Astrocyte of the hippocampus (primary cell): ENCODE results near the gene FBXL16.
"Not testable (repeated sequence)": the region's sequence is repeated elsewhere in the genome, so short reads cannot be mapped to it uniquely, and the experiment has no call there.

ENCODE experiments used
- DNase-seq: peaks from one replicate; pipeline ENCODE4 v3.0.0; 2011; ENCODE audit warnings: low read depth, low spot score

FBXL16 gene

DNA sequence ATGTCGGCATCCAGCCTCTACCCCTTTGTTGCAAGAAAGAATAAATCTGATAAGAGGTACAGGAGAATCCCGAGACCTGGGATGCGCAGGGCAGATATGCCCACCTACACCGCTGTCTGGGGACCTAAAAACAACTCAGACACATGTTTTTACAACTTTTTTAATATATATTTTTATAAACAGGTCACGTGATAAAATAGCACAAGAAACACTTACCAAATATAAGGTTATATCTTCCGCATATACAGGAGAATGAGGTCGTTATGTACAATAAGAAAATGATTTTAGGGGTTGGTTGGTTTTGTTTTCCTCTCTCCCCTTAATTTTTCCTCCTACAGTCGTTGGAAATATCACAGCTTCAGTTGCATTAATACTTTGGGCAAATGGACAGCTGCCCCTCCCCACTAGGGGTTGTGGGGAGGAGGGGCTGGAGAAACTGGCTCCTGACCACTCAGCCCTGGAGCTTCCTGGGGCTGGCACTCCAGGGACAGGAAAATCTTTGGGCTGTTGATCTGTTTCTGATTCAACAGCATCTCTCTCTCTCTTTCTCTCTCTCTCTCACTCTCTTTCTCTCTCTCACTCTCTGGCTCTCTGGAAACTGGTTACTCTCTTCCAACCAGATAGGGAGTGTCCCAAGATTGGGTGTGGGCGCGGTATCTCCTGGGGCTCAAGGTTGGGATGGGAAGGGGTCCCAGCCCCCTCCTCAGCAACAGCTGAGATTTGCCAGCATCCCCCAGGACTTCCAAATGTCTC lies 13.1 kb downstream of the FBXL16 start:
- no peak for DNase-seq

DNA sequence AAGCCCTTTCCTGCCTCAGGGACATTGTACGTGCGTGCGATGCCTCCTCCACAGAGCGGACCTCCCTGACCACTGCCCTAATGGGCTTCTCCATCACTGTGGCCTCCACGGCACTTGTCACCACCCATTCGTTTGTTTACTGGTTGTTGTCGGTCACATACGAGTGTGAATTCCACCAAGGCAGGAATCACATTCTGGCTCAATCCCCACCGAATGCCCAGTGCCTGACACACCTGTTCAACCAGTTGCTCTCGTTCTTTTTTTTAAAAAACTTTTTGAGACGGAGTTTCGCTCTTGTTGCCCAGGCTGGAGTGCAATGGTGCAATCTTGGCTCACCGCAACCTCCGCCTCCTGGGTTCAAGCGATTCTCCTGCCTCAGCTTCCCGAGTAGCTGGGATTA lies 14.4 kb downstream of the FBXL16 start:
- not testable (repeated sequence) for DNase-seq

DNA sequence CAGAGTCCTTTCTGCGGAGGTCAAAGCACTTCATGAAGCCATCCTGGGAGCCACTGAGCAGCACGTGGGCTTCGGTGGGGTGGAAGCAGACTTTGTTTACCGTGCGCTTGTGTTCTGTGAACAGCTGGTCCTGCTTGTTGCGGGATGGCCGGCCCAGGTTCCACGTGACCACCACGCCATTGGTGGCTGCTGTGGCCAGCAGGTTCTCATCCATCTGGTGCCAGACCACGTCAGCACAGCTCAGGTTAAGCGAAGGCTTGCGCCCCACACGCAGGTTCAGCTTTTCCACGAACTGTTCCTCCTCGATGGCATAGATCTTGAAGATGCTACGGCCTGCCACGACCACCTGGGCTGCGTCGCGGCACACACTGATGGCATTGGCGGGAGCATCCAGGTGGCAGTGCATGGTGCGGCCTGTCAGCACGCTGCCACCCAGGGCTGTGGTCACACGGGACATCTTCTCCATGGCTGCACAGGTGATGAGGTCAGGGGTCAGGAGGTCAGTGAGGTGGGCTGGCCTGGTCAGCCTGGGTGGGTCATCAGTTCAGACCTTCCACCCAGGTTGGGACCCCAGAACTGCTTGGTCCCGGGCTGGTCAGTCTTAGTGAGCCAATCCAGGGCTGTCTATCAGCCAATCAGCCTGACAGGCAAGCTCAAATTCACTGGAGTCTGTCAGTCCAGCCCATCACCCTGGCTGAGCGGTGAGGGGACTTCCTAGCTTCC lies 16.3 kb downstream of the FBXL16 start:
- no peak for DNase-seq

DNA sequence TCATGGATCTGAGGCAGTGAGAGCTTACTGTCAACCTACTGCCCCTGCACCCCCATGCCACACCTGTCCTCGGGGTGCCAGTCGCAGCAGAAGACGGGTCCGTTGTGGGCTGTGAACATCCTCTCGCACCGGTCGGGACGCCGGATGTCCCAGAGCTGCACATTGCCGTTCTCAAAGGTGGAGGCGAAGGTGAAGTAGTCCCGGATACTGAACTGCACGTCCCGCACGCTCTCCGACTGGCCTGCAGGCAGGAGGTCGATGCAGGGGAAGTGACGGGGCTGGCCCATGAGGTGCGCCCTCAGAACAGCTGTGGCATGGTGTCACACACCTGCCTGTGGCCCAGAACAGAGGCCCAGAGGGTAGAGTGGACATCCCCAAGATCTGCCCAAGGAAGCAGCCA lies 18.1 kb downstream of the FBXL16 start:
- no peak for DNase-seq

DNA sequence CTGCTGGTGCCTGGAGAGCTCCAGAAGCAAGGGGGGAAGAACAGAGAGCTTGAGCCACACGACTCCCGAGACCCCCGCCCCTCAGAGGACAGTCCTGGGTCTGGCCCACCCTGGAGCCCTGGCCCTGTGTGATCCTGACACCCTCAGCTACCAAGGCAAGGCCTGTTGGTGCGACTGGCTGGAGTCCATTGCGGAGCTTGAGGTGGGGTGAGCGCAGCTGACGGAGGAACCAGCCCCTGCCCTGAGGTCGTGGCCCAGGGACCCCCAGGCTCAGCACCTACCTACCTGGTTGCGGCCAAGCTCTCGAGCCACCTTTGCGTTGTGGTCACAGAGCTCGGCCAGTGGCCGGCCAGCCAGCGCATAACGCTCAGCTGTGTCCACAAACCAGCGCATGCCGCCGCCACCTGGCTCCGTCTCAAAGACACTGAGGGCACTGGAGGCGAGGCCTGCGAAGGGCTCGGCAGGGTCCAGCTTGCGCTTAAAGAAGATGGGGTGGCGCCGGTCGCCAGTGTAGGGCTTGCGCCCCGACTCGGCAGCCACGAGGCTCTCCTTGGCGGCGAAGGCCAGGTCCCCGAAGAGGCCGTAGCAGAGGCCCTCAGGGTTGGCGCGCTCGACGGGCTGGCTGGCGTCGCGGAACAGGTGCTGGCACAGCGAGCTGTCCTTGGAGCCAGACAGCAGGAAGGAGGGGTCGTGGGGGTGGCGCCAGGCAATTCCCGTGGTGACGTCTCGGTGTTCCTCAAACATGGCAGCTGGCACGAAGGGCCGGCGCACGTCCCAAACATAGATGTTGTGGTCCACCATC lies 18.9 kb downstream of the FBXL16 start:
- no peak for DNase-seq

DNA sequence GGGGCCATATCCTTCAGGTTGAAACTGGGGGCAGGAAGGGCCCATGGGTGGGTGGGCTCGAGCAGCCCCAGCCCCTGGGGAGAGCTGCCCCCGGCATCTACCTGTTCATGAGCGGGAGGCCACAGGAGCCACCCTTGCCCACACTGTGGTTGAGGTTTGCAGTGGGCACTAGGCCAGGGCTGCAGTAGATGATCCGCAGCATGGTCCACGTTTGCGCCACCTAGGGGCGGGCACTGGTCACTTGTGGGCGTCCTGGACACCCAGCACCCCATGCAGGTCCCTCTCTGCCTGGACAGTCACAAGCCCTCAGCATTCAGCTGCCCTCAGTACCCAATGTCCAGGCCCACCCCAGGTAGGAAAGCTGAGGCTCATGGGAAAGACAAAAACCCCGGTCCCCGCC lies 19.6 kb downstream of the FBXL16 start:
- peak; percentile 61 for DNase-seq

DNA sequence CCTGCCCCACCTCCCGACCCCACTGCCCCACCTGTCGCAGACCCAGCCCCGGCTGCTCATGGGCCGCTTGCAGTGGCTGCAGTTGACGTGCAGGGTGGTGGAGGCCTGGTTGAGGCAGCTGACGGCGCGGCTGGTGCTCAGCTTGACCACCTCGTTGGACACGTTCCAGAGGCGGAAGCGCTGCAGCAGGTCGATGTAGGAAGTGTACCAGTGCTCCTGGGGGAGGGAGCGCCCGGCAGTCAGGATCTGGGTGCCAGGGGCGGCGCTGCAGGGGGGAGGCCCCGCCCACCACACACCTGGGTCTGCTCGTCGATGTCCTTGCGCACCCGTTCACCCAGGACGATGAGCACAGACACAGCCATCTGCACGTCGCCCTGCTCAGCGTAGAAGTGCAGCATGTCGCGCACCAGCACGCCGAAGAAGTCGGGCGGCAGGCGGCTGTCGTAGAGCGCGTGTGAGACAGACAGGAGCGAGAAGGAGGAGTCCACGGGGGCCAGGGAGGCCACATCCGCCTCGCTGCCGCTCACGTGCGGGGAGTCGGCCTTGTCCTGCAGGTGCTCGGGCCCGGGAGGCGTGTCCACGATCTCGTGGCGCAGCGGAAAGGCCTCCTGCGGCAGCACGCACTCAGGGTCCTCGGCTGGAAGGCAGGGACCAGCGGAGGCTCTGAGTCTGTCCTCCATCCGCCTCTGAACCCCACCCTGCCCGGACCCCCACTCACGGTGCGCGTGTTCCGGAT lies 20.5 kb downstream of the FBXL16 start:
- no peak for DNase-seq

DNA sequence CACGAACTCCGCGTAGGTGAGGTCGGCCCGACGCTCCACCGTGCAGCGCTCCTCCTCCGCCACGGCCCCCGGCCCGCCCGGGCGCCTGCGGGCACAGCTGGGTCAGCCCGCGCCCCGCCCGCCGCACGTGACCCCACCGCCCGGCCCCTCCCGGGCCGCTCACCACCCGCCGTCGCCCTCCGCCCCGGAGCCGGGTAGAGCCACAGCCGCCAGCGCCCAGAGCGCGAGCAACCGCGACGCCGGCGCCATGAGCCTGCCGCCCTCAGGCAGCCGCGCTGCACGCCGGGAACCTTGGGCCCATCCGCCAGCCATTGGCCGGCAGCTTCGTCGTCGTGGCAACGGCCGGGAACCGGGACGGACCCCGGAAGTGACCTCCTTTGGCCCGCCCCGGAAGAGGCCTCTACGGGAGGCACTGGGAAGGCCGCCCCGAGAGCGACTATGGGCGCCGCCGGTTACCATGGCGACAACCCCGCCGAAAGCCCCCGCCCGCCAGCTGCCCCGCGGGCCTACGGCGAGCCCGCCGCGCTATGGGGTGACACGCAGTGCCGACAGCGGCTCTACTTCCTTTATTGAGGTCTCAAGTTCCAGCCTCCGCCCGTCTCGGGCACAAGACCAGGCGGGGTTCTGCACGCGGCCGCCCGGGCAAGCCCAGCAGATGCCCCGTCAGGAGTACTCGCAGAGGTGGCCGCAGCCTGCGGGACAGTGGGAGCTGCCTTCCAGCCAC lies 21.4 kb downstream of the FBXL16 start, which contains the start of gene JMJD8:
Gene JMJD8 (minus strand): TSS at position 264 of the 724 bp plus-strand sequence. CDS start 15 bp downstream, at position 249.
- DNase-seq, result peak; percentile 99

DNA sequence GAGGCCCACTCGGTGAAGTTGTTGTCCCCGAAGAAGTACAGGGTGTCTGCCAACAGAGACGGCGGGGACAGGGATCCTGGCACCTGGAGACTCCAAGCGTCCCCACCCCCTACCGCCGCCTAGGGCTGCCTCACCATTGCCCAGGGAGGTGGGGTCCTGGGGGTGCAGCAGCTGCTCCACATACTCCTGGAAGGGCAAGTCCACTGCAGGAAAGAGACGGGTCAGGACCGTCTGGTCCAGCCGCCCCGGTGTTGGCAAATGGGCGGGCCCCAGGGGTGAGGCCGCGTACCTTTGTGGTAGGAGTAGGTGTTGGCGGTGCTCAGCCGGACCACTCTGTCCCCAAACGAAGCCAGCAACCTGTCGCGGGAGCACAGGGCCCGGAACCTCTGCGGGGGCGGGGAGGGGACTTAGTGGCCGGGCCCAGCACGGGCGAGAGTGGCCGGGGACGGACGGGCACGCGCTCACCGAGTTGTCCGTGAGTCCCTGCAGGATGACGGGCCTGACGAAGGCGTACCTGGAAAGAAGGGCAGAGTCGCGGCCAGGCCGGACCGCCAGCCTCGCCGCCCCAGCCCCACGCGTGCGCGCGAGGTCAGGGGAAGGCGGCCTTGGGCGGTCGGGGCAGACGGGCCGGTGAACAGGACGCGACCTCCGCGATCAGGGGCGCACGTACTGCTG lies 22.1 kb downstream of the FBXL16 start:
- no peak for DNase-seq

DNA sequence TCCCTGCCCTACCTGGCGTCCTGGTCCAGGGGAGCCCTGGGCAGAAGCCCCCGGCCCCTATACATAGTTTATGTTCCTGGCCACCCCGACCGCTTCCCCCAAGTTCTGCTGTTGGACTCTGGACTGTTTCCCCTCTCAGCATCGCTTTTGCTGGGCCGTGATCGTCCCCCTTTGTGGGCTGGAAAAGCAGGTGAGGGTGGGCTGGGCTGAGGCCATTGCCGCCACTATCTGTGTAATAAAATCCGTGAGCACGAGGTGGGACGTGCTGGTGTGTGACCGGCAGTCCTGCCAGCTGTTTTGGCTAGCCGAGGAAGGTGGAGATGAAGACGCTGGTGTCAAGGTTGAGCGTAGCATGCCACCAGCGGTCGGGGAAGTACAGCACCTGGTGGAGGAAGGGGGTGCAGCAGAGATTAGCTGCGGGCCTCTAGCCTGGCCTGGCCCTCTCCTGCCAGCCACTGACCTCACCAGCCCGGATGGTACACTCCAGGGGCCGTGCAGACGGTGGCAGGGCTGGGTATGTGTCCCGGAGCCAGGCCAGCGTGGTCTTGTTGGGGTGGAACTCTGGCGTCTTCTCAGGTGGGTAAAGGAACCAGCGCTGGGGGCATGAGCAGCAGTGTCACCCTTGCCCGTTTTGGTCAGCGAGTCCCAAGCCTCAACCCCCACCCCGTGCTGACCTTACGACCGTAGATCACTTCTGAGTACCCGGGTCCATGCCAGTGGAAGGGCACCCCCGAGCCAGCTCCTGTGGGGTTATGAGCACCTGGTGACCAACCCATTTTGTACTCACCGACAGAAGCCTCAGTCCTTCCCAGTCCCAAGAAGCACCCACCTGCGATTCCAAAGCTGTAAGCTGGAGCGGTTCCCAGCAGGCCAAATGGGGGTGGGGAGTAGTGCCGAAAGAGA lies 22.9 kb downstream of the FBXL16 start:
- DNase-seq, result no peak

DNA sequence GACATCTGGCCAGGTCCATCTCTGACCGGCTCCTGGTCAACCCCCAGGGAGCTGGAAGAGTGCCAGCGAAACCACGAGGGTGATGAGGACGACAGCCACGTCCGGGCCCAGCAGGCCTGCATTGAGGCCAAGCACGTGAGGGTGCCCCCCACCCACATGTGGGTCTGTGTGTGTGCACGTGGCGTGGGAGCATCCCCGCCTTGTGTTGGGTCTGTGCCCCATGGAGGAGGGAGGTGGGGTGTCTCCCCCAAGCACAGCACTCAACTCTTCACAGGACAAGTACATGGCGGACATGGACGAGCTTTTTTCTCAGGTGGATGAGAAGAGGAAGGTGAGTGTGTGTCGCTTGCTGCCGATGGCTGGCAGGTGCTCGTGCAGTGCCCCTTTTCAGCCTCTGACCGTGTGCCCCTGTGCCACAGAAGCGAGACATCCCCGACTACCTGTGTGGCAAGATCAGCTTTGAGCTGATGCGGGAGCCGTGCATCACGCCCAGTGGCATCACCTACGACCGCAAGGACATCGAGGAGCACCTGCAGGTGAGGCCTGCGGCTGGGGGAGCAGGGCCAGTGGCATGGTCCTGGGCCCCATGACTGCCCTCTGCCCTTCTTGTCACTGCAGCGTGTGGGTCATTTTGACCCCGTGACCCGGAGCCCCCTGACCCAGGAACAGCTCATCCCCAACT lies 23.7 kb downstream of the FBXL16 start:
- no peak for DNase-seq

DNA sequence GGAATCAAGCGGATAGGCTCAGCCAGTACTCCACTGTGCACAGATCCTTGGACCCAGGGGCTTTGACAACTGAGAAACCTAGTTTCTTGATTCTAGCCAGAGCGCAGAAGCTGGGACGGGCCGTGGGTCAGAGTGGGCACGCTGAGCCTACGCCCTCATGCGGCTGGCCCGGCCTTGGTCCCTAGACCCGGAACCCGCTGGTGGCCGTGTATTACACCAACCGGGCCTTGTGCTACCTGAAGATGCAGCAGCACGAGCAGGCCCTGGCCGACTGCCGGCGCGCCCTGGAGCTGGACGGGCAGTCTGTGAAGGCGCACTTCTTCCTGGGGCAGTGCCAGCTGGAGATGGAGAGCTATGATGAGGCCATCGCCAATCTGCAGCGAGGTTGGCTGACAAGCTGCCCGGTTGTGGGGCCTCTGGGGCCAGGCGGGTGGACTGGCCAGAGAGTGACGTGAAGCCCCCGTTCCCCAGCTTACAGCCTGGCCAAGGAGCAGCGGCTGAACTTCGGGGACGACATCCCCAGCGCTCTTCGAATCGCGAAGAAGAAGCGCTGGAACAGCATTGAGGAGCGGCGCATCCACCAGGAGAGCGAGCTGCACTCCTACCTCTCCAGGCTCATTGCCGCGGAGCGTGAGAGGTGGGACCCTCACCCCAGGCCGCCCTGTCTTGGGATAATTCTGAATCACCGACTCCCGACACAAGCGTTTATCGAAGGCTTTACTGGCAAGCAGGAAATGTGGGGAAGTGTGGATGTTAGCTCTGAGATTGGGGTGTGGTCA lies 24.4 kb downstream of the FBXL16 start:
- peak; percentile 62 for DNase-seq

DNA sequence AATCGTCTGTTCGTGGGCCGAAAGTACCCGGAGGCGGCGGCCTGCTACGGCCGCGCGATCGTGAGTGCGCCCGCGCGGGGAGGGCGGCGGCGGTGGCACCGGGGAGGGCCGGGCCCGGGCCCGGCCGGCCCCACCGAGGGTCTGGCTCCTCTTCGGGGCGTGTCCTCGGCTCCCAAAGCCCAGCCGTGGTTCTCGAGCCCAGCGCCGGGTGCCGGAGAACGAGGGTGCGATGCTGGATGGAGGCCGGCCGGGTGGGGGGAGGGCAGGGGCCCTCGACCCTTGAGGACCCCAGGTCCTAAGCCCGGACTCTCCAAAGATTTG lies 25.0 kb downstream of the FBXL16 start:
- no peak for DNase-seq

DNA sequence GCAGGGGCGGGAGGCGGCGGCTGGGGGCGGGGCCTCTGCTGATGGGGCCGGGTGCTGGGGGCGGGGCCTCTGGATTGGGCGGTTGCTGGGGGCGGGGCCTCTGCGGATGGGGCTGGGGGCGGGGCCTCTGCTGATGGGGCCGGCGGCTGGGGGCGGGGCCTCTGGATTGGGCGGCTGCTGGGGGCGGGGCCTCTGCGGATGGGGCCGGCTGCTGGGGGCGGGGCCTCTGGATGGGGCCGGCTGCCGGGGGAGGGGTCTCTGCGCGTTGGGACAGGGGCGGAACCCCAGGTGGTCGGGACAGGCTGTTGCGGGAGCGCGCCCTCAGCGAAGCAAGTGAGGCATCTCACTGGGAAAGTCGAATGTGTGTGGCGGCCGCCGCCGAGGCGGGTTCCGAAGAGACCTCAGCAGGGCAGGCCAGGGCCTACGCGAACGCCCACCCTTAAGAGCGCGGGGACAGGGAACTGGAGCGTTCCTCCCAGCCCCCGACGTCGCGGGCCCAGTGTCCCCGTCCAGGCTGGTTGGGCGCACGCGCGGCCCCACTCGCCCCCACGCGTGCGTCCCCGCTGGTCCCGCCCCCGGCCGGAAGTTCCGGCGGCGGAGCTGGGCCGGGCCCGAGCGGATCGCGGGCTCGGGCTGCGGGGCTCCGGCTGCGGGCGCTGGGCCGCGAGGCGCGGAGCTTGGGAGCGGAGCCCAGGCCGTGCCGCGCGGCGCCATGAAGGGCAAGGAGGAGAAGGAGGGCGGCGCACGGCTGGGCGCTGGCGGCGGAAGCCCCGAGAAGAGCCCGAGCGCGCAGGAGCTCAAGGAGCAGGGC lies 25.6 kb downstream of the FBXL16 start, which contains the start of gene STUB1:
Gene STUB1 (plus strand): TSS at position 597 of the 811 bp plus-strand sequence. CDS start 116 bp downstream, at position 713.
- DNase-seq, result peak; percentile 92

DNA sequence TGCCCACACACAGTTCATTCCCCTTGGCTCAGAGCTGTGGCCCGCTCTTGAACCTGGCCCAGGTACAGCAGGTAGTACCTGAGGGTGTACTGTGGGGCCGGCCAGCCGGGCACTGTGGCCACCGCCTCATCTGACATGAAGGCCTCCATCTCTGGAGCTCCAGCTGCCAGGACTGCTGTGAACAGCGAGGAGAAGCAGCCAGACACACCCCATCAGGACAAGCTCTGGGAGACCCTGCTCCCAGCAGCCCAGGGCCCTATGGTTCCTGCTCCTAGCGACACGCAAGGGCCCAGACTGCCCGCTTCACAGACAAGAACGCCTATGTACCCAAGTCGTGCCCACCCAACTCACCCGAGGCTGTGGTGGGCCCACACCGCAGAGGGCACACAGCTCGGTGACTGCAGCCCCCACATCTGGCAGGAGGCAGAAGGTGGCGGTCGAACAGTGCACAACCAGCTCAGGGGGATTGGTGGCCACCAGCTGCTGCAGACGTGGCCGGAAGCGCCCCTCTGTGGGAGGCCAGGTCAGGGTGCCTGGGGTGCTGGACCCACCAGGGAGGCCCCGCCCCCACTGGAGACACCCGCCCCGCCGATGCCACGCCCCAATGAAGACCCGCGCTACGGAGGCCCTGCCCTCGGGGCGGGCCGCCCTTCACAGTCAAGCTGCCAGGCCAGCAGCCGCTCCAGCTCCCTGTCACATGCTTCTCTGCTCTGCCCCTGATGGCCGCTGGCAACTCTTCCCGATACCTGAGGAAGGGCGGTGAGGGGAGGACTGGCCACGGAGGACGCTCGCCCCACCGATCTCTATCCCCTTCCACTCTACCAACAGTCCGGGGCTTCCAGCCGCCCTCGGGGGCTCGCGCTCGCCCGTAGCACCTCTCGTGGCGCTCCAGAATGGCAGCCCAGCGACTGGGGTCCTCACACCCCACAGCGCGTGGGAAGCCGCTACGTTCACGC lies 26.5 kb downstream of the FBXL16 start:
- DNase-seq, result peak; percentile 74
